ENCODE data around the gene KLF7. TPM values are rescaled to one million over a fixed set of nuclear protein-coding genes. Genes with fewer than 3 reads are reported as not detected.

Gene KLF7
- total RNA-seq, 1 donor from 2014 or later: 120 TPM

DNA sequence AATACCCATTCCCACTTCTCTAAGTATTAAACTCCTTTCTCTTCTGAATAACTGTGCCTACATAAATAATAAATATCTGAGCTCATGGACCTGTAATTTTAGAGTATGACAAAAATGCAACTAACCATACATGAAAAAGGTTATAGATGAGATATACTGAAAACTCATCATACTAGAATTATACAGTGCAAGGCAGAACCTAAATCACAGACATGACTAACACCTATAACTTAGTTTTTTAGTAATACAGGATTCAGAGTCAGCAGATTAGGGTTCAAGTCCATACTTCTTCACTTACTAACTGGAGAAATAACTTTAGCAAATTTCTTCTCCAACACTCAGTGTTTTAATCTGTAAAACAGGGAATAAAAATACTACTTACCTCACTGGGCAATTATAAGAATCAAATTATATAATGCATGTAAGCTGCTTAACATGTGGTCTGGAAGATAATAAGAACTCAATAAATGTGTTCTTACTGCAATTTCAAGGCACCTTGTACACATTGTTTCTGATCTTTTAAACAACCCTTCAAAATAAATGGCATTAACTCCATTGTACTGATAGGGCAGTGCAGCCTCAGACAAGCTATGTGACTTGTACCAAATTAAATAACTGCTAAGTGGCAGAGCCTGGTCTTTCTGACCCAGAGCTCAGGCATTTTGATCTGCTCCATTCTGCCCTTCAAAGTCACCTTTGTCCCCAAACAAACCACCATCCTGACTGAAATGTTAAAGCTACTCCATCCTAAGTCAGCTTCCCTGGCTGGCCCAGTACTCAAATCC, 39.6 kb upstream of the KLF7 start:
- TF ChIP-seq, protein P1, sequence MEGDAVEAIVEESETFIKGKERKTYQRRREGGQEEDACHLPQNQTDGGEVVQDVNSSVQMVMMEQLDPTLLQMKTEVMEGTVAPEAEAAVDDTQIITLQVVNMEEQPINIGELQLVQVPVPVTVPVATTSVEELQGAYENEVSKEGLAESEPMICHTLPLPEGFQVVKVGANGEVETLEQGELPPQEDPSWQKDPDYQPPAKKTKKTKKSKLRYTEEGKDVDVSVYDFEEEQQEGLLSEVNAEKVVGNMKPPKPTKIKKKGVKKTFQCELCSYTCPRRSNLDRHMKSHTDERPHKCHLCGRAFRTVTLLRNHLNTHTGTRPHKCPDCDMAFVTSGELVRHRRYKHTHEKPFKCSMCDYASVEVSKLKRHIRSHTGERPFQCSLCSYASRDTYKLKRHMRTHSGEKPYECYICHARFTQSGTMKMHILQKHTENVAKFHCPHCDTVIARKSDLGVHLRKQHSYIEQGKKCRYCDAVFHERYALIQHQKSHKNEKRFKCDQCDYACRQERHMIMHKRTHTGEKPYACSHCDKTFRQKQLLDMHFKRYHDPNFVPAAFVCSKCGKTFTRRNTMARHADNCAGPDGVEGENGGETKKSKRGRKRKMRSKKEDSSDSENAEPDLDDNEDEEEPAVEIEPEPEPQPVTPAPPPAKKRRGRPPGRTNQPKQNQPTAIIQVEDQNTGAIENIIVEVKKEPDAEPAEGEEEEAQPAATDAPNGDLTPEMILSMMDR (IDR thresholded peaks at IDR 0.05; ENCODE audit: unreplicated experiment): no peak
- H3K9me3 Mint-ChIP-seq (ENCODE audit: unreplicated experiment): no peaks in the 10 kb centered on the region
- no peak overlapping the region for H3K27ac Mint-ChIP-seq (ENCODE audit: unreplicated experiment)
- DNase-seq (ENCODE audit: low spot score): no peak
- H3K36me3 Mint-ChIP-seq (ENCODE audit: low read depth, unreplicated experiment): no peaks in the 10 kb centered on the region
- H3K27me3 Mint-ChIP-seq (ENCODE audit: unreplicated experiment): peaks cover 1% of the 10 kb centered on the region
- H3K4me1 Mint-ChIP-seq (ENCODE audit: unreplicated experiment): no peaks in the 10 kb centered on the region
- H3K4me3 Mint-ChIP-seq (ENCODE audit: unreplicated experiment): no peak overlapping the region

- Mint-ChIP-seq H3K27ac (ENCODE audit: unreplicated experiment) (no peak overlapping the region), H3K4me3 (ENCODE audit: unreplicated experiment) (no peak overlapping the region), H3K9me3 (ENCODE audit: unreplicated experiment) (no peaks in the 10 kb centered on the region), H3K4me1 (ENCODE audit: unreplicated experiment) (no peaks in the 10 kb centered on the region), H3K27me3 (ENCODE audit: unreplicated experiment) (peaks cover 1% of the 10 kb centered on the region), H3K36me3 (ENCODE audit: low read depth, unreplicated experiment) (no peaks in the 10 kb centered on the region)
- no peak for DNase-seq (ENCODE audit: low spot score)
- TF ChIP-seq, protein P1 (IDR thresholded peaks at IDR 0.05; ENCODE audit: unreplicated experiment): no peak
Measured at GRCh38 chr2:207203056-207203455, 37.3 kb upstream of the KLF7 start.

- H3K9me3 Mint-ChIP-seq (ENCODE audit: unreplicated experiment): no peaks in the 10 kb centered on the region
- peak; percentile 63 for DNase-seq (ENCODE audit: low spot score)
- no peak overlapping the region for H3K4me3 Mint-ChIP-seq (ENCODE audit: unreplicated experiment)
Measured at GRCh38 chr2:207202645-207203044, 36.9 kb upstream of the KLF7 start.

DNA sequence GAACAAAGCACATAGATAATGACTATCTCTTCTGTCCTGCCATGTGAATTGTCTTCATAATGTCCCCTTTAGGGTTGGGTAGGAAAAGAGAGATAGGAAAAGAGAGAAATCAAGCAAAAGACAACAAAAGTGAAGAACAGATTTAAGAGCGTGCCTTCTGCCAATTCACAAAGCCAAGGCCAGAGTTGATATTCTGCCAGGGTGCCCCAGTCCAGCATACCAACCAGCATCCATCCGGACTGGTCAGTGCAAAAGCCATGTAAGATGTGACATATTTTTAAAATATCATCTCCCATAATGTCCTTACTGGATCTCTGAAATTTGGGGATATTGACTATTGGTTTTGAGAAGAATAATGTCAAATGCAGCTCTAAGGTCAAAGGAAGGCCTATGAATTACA, 35.7 kb upstream of the KLF7 start:
- no peak overlapping the region for H3K27ac Mint-ChIP-seq (ENCODE audit: unreplicated experiment)
- no peaks in the 10 kb centered on the region for H3K36me3 Mint-ChIP-seq (ENCODE audit: low read depth, unreplicated experiment)
- no peak overlapping the region for H3K4me3 Mint-ChIP-seq (ENCODE audit: unreplicated experiment)

More at GRCh38 chr2:207202645-207203044, 36.9 kb upstream of the KLF7 start:
- peaks cover 1% of the 10 kb centered on the region for H3K27me3 Mint-ChIP-seq (ENCODE audit: unreplicated experiment)
- no peaks in the 10 kb centered on the region for H3K4me1 Mint-ChIP-seq (ENCODE audit: unreplicated experiment)
- no peaks in the 10 kb centered on the region for H3K36me3 Mint-ChIP-seq (ENCODE audit: low read depth, unreplicated experiment)
- TF ChIP-seq, protein P1 (IDR thresholded peaks at IDR 0.05; ENCODE audit: unreplicated experiment): no peak
- no peak overlapping the region for H3K27ac Mint-ChIP-seq (ENCODE audit: unreplicated experiment)

DNA sequence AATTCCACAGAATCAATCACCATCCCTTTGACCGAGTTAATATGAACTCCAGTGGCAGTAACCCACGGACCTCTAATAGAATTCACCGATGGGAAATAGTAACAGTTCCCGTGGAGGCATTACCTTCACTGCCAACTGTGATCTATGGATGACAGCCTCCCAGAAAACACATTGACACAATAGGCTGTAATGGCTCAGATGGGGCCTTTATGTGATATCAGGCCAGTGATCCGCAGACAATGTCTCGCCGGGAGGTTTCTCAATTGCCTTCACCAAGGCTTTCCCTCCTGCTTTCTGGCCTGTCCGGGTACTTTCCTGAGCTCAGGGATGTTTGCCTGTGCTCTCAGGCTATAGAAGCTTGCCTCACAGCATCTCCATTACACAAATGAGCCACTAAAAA, 34.4 kb upstream of the KLF7 start:
- Mint-ChIP-seq H3K27ac (ENCODE audit: unreplicated experiment) (no peak overlapping the region), H3K4me1 (ENCODE audit: unreplicated experiment) (no peaks in the 10 kb centered on the region), H3K9me3 (ENCODE audit: unreplicated experiment) (no peaks in the 10 kb centered on the region), H3K27me3 (ENCODE audit: unreplicated experiment) (no peaks in the 10 kb centered on the region), H3K36me3 (ENCODE audit: low read depth, unreplicated experiment) (no peaks in the 10 kb centered on the region), H3K4me3 (ENCODE audit: unreplicated experiment) (no peak overlapping the region)
- TF ChIP-seq, protein P1 (IDR thresholded peaks at IDR 0.05; ENCODE audit: unreplicated experiment): no peak
- DNase-seq (ENCODE audit: low spot score): no peak

More for the DNA sequence above, 35.7 kb upstream of the KLF7 start:
- TF ChIP-seq, protein P1 (IDR thresholded peaks at IDR 0.05; ENCODE audit: unreplicated experiment): no peak
- Mint-ChIP-seq H3K9me3 (ENCODE audit: unreplicated experiment) (no peaks in the 10 kb centered on the region), H3K4me1 (ENCODE audit: unreplicated experiment) (no peaks in the 10 kb centered on the region), H3K27me3 (ENCODE audit: unreplicated experiment) (peaks cover 1% of the 10 kb centered on the region)
- no peak for DNase-seq (ENCODE audit: low spot score)

All from endothelial cell (in vitro differentiated cells).